ENCODE results near the gene IDUA. TPM values are rescaled to one million over a fixed set of nuclear protein-coding genes. Genes with fewer than 3 reads are reported as not detected.

The IDUA gene
- total and polyA plus RNA-seq, 2 of the 4 experiments (the other 2 are of a cell fraction) = 0.72 to 12.5 TPM

DNA sequence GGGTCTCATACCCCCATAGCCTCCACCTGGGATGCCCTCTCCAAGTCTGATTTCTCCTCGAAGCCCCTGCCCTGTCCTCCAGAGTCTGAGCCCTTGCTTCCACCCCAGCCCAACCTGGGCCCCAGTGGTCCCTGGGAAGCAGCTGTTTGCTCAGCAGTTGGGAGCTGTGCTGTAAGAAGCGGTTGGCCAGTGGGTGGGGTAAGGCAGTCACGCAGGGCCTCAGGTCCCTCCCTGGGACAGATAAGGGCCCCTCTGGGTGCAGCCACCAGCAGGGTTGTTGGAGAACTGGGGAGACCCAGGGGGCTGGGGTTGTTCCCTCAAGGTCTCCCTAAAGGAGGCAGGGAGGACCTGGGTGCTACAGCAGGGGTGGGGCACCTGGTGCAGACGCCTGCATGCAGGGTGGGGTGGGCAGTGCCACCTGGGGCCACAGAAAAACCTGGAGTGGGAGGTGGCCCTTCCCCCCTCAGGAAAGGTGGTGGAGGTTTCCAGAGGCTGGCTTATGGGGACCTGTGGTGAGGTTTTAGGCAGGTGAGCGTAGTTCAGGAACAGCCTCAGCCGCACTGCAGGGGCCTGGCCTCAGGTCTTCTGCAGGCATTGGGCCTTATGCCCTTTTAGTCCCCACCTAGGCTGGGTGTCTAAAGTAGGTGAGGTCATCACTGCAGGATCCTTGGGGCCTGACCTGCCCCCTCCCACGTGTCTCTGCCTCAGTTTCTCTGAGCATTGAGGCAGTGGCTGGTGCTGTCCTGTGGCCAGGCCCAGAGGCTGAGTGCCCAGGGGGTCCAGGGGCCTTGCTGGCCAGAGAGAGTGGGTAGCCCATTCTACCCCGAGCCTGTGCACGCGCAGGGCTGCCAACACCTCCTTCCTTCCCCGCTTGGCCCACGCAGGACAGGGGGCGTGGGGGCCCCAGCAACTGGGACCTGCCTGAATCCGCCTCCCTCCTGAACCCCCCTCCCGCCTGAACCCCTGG lies 9.5 kb downstream of the IDUA start:
- no peak overlapping the region for H3K18ac ChIP-seq (ENCODE audit: low read depth, low read length)
- dilution Hi-C loops (cut with HindIII; ENCODE audit: low sequenced_read_pairs, unreplicated experiment) = no loop called here
- TF ChIP-seq SMC3 (IDR thresholded peaks at IDR 0.05; ENCODE audit: low read depth, low read length) (no peak), POLR2A (IDR thresholded peaks at IDR 0.05; ENCODE audit: low read depth, low read length) (no peak), CEBPB (IDR thresholded peaks at IDR 0.05; ENCODE audit: low read depth, low read length) (no peak), FOS (IDR thresholded peaks at IDR 0.05; ENCODE audit: low read depth, low read length) (no peak), MAFK (IDR thresholded peaks at IDR 0.05; ENCODE audit: low read depth, low read length) (no peak), MAZ (IDR thresholded peaks at IDR 0.05; ENCODE audit: borderline replicate concordance, low read depth, low read length) (no peak), RCOR1 (IDR thresholded peaks at IDR 0.05; ENCODE audit: insufficient replicate concordance, low read length) (no peak), CHD1 (IDR thresholded peaks at IDR 0.05; ENCODE audit: low read depth, low read length) (no peak), NFE2L2 (IDR thresholded peaks at IDR 0.05; ENCODE audit: low read depth, low read length) (no peak), RFX5 (IDR thresholded peaks at IDR 0.05; ENCODE audit: low read depth, low read length) (no peak), BHLHE40 (IDR thresholded peaks at IDR 0.05; ENCODE audit: low read depth, low read length) (no peak)
- TF ChIP-seq, protein P1, sequence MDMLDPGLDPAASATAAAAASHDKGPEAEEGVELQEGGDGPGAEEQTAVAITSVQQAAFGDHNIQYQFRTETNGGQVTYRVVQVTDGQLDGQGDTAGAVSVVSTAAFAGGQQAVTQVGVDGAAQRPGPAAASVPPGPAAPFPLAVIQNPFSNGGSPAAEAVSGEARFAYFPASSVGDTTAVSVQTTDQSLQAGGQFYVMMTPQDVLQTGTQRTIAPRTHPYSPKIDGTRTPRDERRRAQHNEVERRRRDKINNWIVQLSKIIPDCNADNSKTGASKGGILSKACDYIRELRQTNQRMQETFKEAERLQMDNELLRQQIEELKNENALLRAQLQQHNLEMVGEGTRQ (IDR thresholded peaks at IDR 0.05; ENCODE audit: low read depth, low read length) = no peak
- TF ChIP-seq, protein P2, sequence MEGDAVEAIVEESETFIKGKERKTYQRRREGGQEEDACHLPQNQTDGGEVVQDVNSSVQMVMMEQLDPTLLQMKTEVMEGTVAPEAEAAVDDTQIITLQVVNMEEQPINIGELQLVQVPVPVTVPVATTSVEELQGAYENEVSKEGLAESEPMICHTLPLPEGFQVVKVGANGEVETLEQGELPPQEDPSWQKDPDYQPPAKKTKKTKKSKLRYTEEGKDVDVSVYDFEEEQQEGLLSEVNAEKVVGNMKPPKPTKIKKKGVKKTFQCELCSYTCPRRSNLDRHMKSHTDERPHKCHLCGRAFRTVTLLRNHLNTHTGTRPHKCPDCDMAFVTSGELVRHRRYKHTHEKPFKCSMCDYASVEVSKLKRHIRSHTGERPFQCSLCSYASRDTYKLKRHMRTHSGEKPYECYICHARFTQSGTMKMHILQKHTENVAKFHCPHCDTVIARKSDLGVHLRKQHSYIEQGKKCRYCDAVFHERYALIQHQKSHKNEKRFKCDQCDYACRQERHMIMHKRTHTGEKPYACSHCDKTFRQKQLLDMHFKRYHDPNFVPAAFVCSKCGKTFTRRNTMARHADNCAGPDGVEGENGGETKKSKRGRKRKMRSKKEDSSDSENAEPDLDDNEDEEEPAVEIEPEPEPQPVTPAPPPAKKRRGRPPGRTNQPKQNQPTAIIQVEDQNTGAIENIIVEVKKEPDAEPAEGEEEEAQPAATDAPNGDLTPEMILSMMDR (conservative IDR thresholded peaks at IDR 0.05; ENCODE audit: low read depth, low read length) = no peak
- TF ChIP-seq, protein P3, sequence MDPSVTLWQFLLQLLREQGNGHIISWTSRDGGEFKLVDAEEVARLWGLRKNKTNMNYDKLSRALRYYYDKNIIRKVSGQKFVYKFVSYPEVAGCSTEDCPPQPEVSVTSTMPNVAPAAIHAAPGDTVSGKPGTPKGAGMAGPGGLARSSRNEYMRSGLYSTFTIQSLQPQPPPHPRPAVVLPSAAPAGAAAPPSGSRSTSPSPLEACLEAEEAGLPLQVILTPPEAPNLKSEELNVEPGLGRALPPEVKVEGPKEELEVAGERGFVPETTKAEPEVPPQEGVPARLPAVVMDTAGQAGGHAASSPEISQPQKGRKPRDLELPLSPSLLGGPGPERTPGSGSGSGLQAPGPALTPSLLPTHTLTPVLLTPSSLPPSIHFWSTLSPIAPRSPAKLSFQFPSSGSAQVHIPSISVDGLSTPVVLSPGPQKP (IDR thresholded peaks at IDR 0.05; ENCODE audit: borderline replicate concordance, low read depth, low read length) = no peak

More for the DNA sequence above, 9.5 kb downstream of the IDUA start:
- H3K27ac ChIP-seq (ENCODE audit: insufficient read depth, low read length) = no peak overlapping the region
- no peak overlapping the region for H3K56ac ChIP-seq (ENCODE audit: extremely low read depth, insufficient read depth, low read length)
- no peak overlapping the region for H3K9ac ChIP-seq (ENCODE audit: low read depth, low read length)
- peaks cover 11% of the 10 kb centered on the region for H4K20me1 ChIP-seq (ENCODE audit: insufficient read depth, low read length)
- H2BK120ac ChIP-seq (ENCODE audit: low read depth, low read length) = no peak overlapping the region
- no peak overlapping the region for H2BK5ac ChIP-seq (ENCODE audit: low read depth, low read length, poor library complexity, severe bottlenecking)
- DNase-seq = no peak
- no peak for ATAC-seq (ENCODE audit: low read depth)
- no peak overlapping the region for H2BK20ac ChIP-seq (ENCODE audit: low read depth, low read length)
- H3K9me1 ChIP-seq (ENCODE audit: insufficient read depth, low read length) = no peaks in the 10 kb centered on the region
- no peak overlapping the region for H2BK15ac ChIP-seq (ENCODE audit: low read depth, low read length)
- no peak overlapping the region for H3K14ac ChIP-seq (replicated peaks; ENCODE audit: low read depth, low read length)
- H2AFZ ChIP-seq (replicated peaks; ENCODE audit: low read length, poor library complexity) = no peak overlapping the region
- ChIA-PET POLR2A (ENCODE audit: unreplicated experiment) (no interaction called here), CTCF (no interaction called here)
- no peak overlapping the region for H4K91ac ChIP-seq (ENCODE audit: insufficient read depth, low read depth, low read length)
- H3K4me2 ChIP-seq (ENCODE audit: low read depth, low read length) = no peak overlapping the region
- no peak overlapping the region for H4K5ac ChIP-seq (ENCODE audit: low read depth, low read length)
- H2AK9ac ChIP-seq (replicated peaks; ENCODE audit: low read depth, low read length, poor library complexity) = peak overlapping the region; percentile 37
- in situ Hi-C loops (cut with MboI; ENCODE audit: low sequenced_read_pairs) (no loop called here), intact Hi-C loops (cut with micrococcal nuclease) (no loop called here)
- no peak overlapping the region for H2AK5ac ChIP-seq (ENCODE audit: low read depth, low read length)
- no peaks in the 10 kb centered on the region; the same call in 1 of the 2 replicates for H3K9me3 ChIP-seq (ENCODE audit: control insufficient read depth, insufficient read depth, low read length)
- no peak overlapping the region for H4K8ac ChIP-seq (ENCODE audit: low read depth in 2 of 2, low read length in 2 of 2)
- no peak overlapping the region for H3K23ac ChIP-seq (ENCODE audit: low read depth, low read length)
- H3K36me3 ChIP-seq (ENCODE audit: control insufficient read depth, insufficient read depth, low read length) = peaks cover under 1% of the 10 kb centered on the region; the same call in 1 of the 2 replicates
- no peak overlapping the region for H3K4me3 ChIP-seq (ENCODE audit: insufficient read depth, low read depth, low read length)
- no peak overlapping the region for H3K4ac ChIP-seq (ENCODE audit: low read depth, low read length)
- WGBS, 2 experiments (ENCODE audit: extremely low coverage in 2 of 2, insufficient read length in 1 of 2) = 70% methylated on average over 3 of the region's 15 CpGs; no CpG with 5 or more reads in 1 of the 2 experiments
- H3K4me1 ChIP-seq (ENCODE audit: control insufficient read depth, insufficient read depth, low read length) = peaks cover 3% of the 10 kb centered on the region; the same call in 1 of the 2 replicates
- no TSS peak for BruUV-seq (replicated peaks)
- peaks cover 40% of the 10 kb centered on the region for H3K27me3 ChIP-seq (ENCODE audit: control insufficient read depth, insufficient read depth, low read length)
- H3K79me1 ChIP-seq (ENCODE audit: low read depth in 1 of 2, low read length in 2 of 2) = 0 out of 4 replicates have a peak, but pooled peaks cover 0 to 4% of the 10 kb centered on the region in 2 experiments
